HepG2 (cell line): Measurements from ENCODE around the gene TRIM22. TPM values are rescaled to one million over a fixed set of nuclear protein-coding genes. Genes with fewer than 3 reads are reported as not detected.

Experiments
- CCAR2 ChIP-seq: fragments of 200-400 bp; formaldehyde crosslinking; optimal IDR thresholded peaks from 2 replicates; pipeline ENCODE3; 2018; ENCODE audit warnings: low read depth, mild to moderate bottlenecking, low read length, moderate library complexity
- EEA1 ChIP-seq: sonication (generic); formaldehyde crosslinking; IDR thresholded peaks from 2 replicates; pipeline ENCODE4 v1.5.1; 2020; ENCODE audit warnings: mild to moderate bottlenecking, missing genetic modification reagents, borderline replicate concordance
- FIP1L1 ChIP-seq: fragments of 200-400 bp; formaldehyde crosslinking; IDR thresholded peaks from 2 replicates; pipeline ENCODE4 v1.6.1; 2018; ENCODE audit warnings: low read depth, mild to moderate bottlenecking, low read length, moderate library complexity, borderline replicate concordance; ENCODE audit not compliant: insufficient read depth
- MTF1 ChIP-seq: sonication (generic); formaldehyde crosslinking; IDR thresholded peaks from 2 replicates; pipeline ENCODE4 v1.5.0; 2020; ENCODE audit warnings: missing genetic modification reagents
- NFAT5 ChIP-seq: sonication (generic); formaldehyde crosslinking; IDR thresholded peaks from 2 replicates; pipeline ENCODE4 v1.4.0; 2020; ENCODE audit warnings: missing genetic modification reagents
- POLR2A ChIP-seq, 2 experiments: IDR thresholded peaks; 2 replicates each; pipeline ENCODE4 v1.6.1; 2011; ENCODE audit warnings: low read depth in 2 of 2, low read length in 2 of 2, mild to moderate bottlenecking in 1 of 2, moderate library complexity in 1 of 2; ENCODE audit not compliant: insufficient read depth in 1 of 2
- SRF ChIP-seq: IDR thresholded peaks from 2 replicates; pipeline ENCODE4 v1.6.1; 2011; ENCODE audit warnings: mild to moderate bottlenecking, low read depth, low read length, moderate library complexity
- ZGPAT ChIP-seq: IDR thresholded peaks from 2 replicates; pipeline ENCODE4 v1.6.1; 2016; ENCODE audit warnings: mild to moderate bottlenecking
- ZSCAN20 ChIP-seq: sonication (generic); formaldehyde crosslinking; IDR thresholded peaks from 2 replicates; pipeline ENCODE4 v1.4.0; 2020; ENCODE audit warnings: missing genetic modification reagents, mild to moderate bottlenecking, borderline replicate concordance
- ZSCAN29 ChIP-seq: sonication (generic); formaldehyde crosslinking; conservative IDR thresholded peaks from 2 replicates; pipeline ENCODE4 v1.4.0; 2020; ENCODE audit warnings: mild to moderate bottlenecking, missing genetic modification reagents
- polyA plus RNA-seq, 8 experiments: library from polyadenylated mRNA; depleted of rRNA in 3 of 8; stranded (reverse) in 7 of 8; unstranded in 1 of 8; fragments of >200 nt; fragmentation: Illumina TruSeq in 4 of 8; extraction: Trizol in 4 of 8; gene quantifications; 2 replicates each; pipeline versions ENCODE4 v1.2.1 to v1.2.3, GENCODE V29; 2011 to 2016; ENCODE audit warnings: low read depth in 4 of 8, missing spikeins in 1 of 8, mixed read lengths in 1 of 8; ENCODE audit not compliant: insufficient read depth in 1 of 8
- total RNA-seq, 5 experiments: library from RNA; depleted of rRNA; stranded (reverse); fragments of >200 nt; fragmentation: Illumina TruSeq; extraction: Trizol; gene quantifications; 2 replicates each; pipeline ENCODE4 v1.2.3, GENCODE V29; 2016; ENCODE audit warnings: low read depth in 1 of 5
- TF ChIP-seq, protein P1 (sequence below): sonication (generic); formaldehyde crosslinking; IDR thresholded peaks from 2 replicates; pipeline ENCODE4 v1.5.0; 2020; ENCODE audit warnings: missing genetic modification reagents
- TF ChIP-seq, protein P2 (sequence below): sonication (generic); IDR thresholded peaks from 2 replicates; pipeline ENCODE4 v1.6.1; 2016; ENCODE audit warnings: low read depth, borderline replicate concordance
- TF ChIP-seq, protein P3 (sequence below), 2 experiments: IDR thresholded peaks; 2 replicates each; pipeline ENCODE4 v1.6.1; 2011 to 2012; ENCODE audit warnings: low read length in 2 of 2, borderline replicate concordance in 1 of 2, low read depth in 1 of 2, mild to moderate bottlenecking in 1 of 2, moderate library complexity in 1 of 2

TRIM22 gene
- total and polyA plus RNA-seq, 2 of the 13 experiments (the other 11 are each of a cell fraction or from before 2014, with no cell fraction given) = 2.4 to 3.2 TPM

DNA sequence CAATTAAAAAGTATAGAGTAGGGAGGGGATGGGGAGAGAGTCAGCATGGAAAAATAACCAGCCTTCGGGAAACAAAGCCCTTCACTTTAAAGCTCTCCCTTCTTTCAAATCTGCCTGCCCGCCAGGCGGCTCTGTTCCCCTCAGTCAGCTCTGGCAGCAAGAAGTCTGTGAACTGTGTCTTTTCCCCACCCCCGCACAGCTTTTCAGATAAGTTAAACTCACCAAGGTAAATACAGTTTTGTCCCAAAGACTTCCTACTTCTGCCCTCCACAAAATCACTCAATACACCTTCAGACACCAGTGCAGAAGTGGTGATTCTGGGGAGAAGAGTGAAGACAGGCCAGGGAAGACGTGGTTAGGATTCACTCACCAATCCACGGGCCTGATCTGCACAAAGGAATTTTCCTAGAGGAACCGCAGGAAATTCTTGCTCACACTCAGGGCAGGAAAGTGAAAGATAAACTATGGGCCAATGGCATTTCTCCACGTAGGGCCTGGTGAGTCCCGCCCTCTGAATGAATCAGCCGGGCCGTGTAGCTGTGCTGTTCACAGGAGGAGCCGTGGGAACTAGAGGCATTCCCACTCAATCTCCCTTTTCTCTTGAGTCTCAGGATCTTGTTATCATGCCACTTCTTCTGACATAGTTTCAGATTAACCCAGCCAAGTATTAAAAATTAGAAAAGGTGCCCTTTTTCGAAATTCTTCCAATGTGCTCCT, 4.8 kb upstream of the TRIM22 start, which contains the start of gene TRIM5 (continued):
- TF ChIP-seq, protein P1, sequence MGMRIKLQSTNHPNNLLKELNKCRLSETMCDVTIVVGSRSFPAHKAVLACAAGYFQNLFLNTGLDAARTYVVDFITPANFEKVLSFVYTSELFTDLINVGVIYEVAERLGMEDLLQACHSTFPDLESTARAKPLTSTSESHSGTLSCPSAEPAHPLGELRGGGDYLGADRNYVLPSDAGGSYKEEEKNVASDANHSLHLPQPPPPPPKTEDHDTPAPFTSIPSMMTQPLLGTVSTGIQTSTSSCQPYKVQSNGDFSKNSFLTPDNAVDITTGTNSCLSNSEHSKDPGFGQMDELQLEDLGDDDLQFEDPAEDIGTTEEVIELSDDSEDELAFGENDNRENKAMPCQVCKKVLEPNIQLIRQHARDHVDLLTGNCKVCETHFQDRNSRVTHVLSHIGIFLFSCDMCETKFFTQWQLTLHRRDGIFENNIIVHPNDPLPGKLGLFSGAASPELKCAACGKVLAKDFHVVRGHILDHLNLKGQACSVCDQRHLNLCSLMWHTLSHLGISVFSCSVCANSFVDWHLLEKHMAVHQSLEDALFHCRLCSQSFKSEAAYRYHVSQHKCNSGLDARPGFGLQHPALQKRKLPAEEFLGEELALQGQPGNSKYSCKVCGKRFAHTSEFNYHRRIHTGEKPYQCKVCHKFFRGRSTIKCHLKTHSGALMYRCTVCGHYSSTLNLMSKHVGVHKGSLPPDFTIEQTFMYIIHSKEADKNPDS (CRISPR knock-in tag) = no peak
- TF ChIP-seq ZSCAN29 (CRISPR knock-in tag) = no peak
- TF ChIP-seq MTF1 (CRISPR knock-in tag) = no peak
- TF ChIP-seq, protein P2, sequence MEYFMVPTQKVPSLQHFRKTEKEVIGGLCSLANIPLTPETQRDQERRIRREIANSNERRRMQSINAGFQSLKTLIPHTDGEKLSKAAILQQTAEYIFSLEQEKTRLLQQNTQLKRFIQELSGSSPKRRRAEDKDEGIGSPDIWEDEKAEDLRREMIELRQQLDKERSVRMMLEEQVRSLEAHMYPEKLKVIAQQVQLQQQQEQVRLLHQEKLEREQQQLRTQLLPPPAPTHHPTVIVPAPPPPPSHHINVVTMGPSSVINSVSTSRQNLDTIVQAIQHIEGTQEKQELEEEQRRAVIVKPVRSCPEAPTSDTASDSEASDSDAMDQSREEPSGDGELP = 0 out of 2 replicates have a peak, but pooled peaks have one; percentile 24
- no peak for TF ChIP-seq EEA1 (CRISPR knock-in tag)
- TF ChIP-seq, protein P3, sequence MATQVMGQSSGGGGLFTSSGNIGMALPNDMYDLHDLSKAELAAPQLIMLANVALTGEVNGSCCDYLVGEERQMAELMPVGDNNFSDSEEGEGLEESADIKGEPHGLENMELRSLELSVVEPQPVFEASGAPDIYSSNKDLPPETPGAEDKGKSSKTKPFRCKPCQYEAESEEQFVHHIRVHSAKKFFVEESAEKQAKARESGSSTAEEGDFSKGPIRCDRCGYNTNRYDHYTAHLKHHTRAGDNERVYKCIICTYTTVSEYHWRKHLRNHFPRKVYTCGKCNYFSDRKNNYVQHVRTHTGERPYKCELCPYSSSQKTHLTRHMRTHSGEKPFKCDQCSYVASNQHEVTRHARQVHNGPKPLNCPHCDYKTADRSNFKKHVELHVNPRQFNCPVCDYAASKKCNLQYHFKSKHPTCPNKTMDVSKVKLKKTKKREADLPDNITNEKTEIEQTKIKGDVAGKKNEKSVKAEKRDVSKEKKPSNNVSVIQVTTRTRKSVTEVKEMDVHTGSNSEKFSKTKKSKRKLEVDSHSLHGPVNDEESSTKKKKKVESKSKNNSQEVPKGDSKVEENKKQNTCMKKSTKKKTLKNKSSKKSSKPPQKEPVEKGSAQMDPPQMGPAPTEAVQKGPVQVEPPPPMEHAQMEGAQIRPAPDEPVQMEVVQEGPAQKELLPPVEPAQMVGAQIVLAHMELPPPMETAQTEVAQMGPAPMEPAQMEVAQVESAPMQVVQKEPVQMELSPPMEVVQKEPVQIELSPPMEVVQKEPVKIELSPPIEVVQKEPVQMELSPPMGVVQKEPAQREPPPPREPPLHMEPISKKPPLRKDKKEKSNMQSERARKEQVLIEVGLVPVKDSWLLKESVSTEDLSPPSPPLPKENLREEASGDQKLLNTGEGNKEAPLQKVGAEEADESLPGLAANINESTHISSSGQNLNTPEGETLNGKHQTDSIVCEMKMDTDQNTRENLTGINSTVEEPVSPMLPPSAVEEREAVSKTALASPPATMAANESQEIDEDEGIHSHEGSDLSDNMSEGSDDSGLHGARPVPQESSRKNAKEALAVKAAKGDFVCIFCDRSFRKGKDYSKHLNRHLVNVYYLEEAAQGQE (IDR thresholded peaks at IDR 0.05; ENCODE audit: borderline replicate concordance in 1 of 2, low read depth in 1 of 2, low read length in 2 of 2) = no peak
- no peak for TF ChIP-seq ZSCAN20 (CRISPR knock-in tag)
- peak; percentile 50; the same call in 1 of the 2 replicates for TF ChIP-seq ZGPAT (CRISPR knock-in tag)
- no peak for TF ChIP-seq SRF
- peak; percentile 73 to 74; a peak in 3 of 4 replicates for TF ChIP-seq POLR2A (IDR thresholded peaks at IDR 0.05; ENCODE audit: insufficient read depth in 1 of 2, low read depth in 2 of 2, low read length in 2 of 2)
- 0 out of 2 replicates have a peak, but pooled peaks have one; percentile 70 for TF ChIP-seq NFAT5
- TF ChIP-seq CCAR2 = no peak
- no peak for TF ChIP-seq FIP1L1
